Stimulated activated CD4-positive, alpha-beta T cell treated with anti-CD3 and anti-CD28 coated beads, Interleukin-12 subunit alpha, Interleukin-12 subunit beta, amount 100 ng/mL, for 4 hours (primary cell): ENCODE results near the gene PRDM5.
"Not testable (repeated sequence)": the region's sequence is repeated elsewhere in the genome, so short reads cannot be mapped to it uniquely, and the experiment has no call there.

Experiments
- DNase-seq: peaks from one replicate; pipeline ENCODE4 v3.0.0-alpha.2; 2020

The PRDM5 gene

DNA sequence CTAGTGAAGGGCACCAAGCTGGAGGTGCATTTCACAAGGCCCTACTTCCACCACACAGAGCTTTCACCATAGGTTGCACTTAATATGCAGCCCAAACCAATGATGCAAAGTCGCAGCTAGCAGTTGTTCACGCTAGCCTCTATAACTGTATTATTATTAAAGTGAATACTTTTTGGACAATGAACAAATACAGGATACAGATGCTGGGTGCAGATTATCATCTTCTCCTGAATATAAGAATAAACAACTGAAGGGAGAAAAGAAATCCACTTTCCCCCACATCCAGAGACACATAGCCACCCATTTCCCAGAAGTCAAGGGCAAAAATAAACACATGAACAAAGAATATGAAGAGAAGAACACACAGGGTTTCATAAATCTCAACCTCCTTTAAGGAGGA is 107.2 kb downstream of the PRDM5 start:
- no peak for DNase-seq

DNA sequence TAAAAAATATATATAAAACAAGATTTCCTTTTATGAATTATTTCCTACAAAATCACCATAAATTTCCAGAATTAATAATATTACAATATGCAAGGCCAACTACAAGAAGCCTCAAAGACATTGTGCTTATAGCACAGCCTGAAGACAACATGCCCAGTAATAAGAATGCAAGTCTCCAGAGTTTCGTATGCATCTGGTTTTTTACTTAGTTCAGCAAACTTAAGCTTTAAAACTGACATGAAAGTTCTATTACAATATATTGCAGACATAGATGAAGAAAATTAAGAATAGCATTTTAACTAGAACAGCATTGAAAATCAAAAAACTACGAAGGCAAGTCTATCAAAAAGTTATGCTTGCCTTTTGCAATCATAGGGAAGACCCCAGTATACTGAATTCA is 107.6 kb downstream of the PRDM5 start:
- no peak for DNase-seq

DNA sequence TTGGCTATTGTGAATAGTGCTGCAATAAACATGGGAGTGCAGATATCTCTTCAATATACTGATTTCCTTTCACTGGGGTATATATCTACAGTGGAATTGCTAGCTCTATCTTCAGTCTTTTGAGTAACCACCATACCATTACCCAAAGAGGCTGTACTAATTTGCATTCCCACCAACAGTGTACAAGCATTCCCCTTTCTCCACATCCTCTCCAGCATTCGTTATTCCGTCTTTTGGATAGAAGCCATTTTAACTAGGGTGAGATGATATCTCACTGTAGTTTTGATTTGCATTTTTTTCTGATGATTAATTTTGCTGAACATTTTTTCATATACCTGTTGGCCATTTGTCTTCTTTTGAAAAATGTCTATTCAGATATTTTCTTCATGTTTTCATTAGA is 110.3 kb downstream of the PRDM5 start:
- no peak for DNase-seq

DNA sequence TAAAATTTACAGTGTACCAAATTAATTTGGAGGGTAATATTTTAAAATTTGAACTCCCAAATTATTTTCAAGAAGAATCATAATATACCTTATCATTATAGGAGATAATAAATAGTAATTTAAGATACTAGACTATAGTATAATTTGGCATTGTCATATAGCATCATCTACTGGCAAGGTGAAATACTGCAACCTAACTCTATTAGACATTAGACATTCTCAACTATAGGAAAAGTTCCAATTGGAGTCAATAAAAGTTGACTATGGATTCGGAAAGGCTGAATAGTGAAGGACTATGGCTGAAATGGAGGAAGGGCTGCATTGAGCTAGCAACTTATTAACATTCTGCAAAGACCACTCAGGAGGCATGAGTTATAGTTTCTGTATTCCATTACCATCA is 113.0 kb downstream of the PRDM5 start:
- no peak for DNase-seq

DNA sequence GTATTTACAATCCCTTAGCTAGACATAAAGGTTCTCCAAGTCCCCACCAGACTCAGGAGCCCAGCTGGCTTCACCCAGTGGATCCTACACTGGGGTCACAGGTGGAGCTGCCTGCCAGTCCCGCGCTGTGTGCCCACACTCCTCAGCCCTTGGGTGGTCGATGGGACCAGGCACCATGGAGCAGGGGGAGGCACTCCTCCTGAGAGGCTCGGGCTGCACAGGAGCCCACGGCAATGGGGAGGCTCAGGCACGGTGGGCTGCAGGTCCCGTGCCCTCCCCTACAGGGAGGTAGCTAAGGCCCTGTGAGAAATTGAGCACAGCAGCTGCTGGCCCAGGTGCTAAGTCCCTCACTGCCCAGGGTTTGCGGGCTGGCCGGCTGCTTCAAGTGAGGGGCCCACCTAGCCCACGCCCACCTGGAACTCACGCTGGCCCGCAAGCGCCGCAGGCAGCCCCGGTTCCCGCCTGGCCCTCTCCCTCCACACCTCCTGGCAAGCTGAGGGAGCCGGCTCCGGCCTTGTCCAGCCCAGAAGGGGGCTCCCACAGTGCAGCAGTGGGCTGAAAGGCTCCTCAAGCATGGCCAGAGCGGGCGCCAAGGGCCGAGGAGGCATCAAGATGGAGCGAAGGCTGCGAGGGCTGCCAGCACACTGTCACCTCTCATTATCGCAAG is 113.9 kb downstream of the PRDM5 start:
- DNase-seq: no peak

DNA sequence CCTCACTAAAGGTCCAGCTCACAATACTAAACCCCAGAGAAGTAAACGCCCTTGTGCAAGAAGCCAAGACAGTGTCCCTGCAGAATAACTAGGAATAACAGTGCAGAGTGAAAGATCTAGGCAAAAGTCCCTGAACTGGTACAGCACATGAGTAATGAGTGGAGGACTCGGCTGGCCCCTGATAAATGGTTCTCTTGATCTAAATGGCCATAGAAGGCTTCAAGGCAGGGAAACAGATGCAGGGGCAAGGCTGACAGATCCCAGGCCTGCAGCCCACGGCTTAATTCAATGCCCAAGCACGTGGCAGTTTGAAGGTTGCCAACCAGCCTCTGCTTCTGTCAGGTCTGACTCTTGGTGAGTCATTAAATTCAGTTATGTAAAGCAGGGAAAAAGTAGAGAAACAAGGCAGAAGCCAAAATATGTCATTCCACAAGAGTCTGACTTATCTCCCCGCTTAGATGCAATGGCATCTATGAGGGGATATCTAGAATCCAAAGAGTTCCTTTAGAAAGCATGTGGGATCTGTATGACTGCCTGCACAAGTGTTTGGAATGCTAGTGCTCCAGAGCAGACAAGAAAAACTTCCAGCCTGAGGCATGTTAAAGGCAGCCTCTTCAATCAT is 121.3 kb downstream of the PRDM5 start:
- DNase-seq: no peak

DNA sequence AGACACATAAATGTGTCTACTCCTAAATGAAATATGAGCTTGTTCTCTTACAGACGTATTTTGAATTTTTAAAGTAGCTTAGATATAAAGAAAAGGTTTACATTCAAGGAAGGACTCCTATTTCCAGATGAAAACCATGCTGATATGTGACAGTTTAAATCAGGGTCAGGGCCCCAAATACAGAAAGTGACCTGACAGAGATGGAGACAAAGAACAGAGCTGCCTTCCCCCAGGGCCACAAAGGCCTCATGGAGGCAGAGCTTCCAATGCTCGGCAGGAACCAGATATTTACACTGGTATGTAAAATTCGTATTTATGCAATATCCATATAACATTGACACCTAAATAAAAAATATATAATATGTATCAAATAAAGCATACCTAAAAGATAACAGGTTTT is 124.0 kb downstream of the PRDM5 start:
- DNase-seq: no peak

DNA sequence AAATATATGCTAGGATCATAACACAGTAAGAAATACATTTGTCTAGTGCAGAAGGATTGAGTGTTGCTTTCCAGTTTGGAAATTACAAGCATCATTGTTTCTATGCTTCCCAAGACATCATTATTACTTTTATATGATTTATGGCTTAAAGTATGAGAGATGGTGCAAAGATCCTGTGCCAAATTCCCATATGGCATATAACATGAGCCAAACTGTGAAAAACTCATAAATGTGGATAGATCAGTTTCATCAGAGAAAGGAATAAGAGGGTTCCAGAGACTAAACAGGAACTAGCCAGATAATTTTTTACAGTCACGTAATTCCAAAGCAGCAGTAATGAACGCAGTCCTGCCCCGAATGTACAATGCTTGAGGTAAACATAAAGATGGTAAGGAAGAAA is 126.3 kb downstream of the PRDM5 start:
- no peak for DNase-seq

DNA sequence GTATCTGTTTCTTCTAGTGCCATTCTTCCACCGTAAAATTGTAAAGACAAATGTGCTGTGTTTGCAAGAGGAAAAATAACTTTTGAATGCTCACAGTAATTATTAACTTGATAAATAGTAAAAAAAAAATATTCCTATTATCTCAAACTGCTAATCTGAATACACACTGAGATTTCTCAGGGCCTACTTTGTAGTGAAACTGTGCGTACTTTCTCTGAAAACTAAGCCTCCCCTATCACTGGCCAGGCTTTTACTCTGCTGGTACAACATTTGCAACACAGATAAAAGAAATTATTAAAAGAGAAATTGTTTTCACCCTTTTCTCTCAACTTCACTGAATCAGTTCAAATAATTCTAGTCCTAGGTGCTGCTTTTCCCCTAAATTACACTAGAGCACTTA is 137.3 kb downstream of the PRDM5 start:
- DNase-seq: no peak

DNA sequence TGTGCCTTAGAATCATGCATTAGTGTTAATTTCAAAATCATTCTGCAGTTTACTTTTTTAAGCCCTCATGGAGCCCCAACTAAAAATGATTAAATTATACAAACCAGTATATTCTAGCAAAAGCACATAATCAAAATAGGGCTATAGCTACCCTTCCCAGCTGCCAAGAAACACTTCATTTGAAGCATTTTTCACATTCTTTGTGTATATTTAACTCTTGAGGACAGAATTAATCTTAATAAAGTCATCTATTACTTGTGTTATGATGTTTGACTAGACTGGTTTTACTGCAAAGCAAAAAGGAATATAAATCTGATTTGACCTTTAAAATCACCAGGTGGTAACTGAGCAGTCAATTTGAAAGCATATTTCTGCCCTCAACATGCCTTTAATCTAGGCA is 145.1 kb downstream of the PRDM5 start:
- no peak for DNase-seq

DNA sequence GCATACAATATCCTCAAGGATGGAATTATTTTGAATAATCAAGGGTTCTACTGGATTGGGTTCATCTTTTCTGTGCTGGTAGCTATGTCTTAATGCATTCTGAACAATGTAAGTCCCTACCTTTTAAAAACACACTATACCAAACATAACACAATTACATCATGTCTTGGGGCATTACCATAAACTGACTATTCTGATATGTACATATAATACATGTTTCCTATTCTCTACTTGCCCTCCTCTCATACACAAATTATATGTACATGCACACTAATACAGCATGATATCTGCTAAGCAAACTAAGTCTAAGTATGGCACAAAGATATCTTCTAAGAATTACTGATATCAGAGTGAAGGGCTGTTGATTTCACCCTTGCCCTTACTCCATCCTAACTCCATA is 147.1 kb downstream of the PRDM5 start:
- DNase-seq: no peak

DNA sequence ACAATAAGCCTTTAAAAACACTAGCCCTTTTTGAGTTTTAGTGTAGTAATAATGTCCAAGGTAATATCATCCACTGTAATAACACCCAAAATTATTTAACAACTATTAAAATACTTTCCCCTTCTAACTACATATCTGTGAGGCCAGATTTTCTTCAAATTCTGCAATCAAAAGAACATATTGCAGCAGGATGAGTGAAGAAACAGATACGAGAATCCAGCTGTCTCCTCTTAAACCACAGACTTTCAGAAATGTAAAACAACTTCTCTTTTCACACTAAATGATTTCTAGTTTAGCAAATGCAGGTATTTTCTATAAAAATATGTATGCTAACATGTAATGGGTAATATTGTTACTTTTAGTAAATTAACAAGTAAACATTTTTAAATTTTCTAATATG is 148.9 kb downstream of the PRDM5 start:
- no peak for DNase-seq

DNA sequence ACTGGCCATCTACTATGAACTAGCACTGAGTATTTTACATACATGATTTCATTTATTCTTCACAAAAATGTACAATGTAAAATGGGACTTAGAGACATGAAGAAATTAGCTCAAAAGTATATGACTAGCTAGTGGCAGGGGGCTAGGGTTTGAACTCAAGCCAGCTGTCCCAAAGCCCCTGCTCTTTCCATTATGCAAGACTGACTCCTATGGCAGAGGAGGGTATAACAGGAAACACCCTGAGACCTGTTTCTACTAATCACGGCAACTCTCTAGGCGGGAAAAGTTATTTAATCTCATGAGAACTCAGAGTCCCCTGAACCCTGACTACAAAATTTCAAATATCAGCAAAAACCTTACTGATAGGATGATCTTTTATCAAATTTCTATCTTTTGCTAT is 150.6 kb downstream of the PRDM5 start:
- no peak for DNase-seq

DNA sequence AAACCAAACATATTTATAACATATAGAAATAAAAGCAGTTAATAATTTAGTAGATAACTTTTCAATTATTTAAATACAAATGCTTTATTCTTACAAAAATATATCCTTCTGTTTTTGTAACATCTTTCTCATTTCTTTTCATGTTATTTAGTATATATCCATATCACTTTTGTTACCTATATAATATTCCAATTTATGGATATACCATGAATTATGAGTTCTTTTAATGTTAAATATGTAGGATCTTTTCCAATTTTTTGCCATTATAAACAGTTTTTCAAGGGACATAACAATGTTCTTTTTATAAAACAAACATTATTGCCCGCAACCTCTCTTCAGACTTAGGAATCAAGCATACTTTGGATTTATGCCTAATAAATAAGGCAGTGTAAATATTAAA is 151.6 kb downstream of the PRDM5 start:
- no peak for DNase-seq

DNA sequence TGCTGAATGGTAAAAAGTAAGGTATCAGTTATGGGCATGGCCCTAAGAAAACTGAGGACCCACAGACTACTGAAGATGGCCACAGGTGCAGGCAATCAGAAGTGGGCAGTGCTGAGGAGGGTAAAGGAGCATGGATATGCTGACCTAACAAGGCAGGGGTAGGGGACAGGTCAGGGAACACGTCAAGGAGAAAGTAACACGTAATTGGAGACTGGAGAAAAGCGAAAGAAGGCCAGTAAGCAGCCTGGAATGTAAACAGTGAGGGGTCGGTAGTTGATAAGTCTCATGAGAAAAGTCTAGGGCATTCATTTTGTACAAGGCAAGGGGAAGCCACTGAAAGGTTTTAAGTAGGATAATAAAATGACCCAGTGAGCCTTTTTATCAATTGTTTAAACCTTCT is 153.3 kb downstream of the PRDM5 start:
- DNase-seq: no peak

DNA sequence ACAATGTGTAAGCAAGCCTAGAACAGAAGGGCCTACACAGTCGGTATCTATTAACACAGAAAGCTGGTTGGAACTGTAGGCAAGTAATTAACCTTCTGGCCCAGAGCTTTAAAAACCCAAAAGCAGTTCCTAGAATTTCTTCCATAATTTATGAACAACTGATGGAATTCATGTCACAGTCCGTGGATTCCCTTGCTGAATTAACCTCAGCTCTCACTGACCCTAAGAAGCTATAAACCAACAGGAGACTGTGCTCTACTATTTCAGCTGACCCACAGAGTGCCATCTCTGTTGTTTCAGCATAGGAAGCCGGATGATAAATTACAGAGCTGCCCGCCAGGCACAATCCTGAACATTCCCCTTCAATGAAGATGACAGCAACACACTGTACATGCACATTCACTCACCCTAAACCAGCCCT is 157.3 kb downstream of the PRDM5 start:
- no peak for DNase-seq

DNA sequence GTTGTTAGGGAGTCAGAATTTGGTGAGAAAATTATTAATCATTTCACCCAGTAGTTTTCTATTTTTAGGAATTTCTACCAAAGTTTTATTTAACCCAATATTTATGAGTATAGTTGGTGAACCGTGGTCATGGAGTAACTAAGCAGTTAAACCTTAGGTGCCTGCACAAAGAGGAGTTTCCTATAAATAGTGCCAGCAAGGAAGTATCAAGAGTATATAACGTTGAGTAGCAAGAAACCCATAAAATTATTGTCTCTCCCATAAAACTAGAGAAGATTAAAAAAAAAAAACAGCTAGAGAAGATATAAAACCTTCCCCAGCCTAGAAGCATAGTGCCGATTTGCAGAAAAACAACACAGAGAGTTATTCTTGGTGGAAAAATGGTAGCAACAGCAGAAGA is 158.9 kb downstream of the PRDM5 start:
- no peak for DNase-seq

DNA sequence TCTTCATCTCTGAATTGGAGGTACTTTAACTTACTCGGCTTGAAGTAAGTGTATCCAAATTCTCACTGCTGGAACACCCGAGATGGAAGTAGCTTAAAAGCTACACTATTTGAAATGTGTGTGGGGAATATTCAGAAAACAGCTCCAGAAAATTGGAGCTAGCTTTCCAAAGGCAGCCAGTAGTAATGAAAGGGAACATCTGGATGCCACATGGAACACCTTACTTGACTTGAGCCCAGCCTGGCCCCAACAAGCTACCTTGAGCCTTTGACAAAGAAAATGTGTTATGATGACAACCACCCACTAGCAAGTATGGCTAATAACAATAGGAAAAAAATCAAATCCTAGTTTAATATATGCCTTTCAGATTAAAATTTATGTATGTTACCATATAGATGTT is 161.5 kb downstream of the PRDM5 start:
- no peak for DNase-seq

DNA sequence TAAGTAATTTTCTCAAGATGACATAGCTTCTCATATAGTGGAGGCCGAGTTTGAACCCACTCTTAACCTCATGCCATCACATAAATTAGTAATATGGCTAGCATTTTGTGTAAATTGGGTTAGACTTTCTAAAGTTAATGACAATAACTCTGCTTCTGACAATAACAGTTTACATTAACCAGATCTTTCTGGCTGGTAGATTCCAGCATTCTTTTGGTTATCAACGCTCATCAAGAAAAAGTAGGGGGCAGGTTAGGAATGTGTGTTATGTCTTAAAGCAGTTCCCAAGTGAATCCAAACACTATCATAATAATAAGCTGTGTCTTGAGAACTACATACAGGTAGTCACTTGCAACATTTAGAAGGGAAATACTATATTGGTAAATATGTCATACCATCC is 162.5 kb downstream of the PRDM5 start:
- DNase-seq: no peak

DNA sequence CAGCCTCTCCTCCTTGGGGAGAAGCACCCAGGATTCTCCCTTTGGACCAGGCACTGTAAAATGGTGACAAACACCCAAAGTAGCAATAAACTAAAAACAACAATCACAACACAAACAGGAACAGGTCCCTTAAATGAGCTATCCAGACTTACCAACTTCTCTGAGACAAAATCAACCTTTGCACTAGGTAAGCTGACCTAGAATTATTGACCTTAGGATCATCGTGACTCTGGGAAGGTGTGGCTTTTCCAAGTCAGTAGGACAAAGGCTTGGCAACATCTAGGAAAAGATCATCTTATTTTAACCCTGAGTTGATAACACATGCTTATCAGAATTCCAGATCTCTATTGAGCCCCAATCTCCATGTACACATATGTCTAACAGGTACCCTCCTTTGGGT is 166.7 kb downstream of the PRDM5 start:
- no peak for DNase-seq

DNA sequence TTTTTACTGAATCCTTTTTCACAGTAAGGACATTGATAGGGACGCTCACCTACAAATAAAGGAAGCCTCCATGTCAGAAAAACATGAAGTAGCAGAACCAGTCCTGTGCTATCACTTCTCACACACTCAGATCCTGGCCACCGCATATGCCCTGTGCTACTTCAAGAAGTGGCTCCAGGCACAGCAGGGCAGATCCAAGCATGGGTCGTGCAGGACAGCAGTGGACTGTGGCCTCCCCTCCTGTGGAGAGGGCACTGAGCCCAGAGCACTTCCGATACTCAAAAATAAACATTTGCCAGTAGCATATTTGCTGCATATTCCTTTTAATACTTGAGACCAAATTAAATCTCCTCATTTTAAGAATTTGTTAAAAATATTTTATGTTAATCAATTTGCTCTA is 167.9 kb downstream of the PRDM5 start:
- no peak for DNase-seq

DNA sequence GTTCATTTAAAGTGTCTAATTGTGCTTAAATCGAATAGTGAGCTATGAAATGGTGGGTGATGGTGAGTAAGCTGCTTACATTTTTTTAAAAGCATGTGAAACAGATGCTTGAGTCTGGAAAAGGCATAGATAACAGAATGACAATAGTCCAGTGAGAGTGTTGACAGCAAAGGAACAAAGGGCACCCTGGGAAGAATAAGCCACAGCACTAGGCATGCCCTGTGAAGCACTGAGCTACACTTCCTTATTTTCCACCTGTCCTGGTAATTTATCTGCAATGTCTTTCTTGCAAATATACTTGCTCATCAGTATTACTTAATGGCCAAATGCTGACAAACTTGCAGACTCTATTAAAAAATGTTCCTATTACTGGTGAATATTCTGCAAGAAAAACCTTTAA is 168.7 kb downstream of the PRDM5 start:
- DNase-seq: no peak

DNA sequence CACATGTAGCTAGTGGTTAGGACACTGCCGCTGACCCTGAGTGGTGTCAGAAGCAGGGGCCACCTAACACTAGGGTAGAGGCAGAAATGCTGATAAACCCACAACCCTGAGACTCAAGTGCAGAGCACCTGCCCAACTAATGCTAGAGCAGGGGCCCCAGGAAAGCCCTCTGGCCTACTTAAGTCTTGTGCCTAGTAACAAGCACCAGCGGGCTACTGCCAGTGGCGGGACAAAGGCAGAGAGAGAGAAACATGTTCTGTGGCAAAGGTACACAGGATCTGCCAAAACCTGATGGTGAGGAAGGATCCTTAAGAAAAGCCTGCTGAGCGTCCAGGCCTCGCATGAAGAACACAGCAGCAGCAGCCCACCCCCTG is 172.4 kb downstream of the PRDM5 start:
- no peak for DNase-seq

DNA sequence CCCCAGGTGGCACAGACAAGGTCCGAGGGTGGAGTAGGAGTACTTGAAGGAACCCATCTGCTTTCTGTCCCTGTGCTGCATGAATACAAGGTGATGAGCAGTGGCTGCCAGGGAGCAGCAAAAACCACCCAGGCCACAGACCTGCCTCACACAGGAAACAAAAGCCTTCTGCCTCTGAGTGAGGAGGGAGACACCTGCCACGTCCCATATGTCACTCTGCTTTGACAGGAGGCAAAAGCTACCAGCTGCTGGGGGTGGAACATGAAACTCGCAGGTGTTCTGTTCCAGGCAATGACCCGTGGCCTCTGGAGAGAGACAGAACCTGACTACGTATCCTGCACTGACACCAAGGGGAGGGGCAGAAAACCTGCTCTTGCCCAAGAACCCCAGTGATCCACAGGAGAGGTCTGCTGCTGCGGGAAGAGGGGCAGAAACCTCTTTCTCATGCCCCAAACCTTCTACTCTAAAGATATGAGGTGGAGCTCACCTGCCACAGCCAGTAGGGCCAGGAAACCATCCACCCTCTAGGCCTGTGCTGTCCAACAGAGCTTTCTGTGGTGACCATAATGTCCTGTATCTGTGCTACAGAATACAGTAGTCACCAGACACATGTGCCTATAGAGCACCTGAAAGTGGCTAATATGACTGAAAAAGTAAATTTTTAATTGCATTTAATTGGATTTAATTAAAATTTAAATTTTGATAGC is 172.9 kb downstream of the PRDM5 start:
- DNase-seq: no peak

DNA sequence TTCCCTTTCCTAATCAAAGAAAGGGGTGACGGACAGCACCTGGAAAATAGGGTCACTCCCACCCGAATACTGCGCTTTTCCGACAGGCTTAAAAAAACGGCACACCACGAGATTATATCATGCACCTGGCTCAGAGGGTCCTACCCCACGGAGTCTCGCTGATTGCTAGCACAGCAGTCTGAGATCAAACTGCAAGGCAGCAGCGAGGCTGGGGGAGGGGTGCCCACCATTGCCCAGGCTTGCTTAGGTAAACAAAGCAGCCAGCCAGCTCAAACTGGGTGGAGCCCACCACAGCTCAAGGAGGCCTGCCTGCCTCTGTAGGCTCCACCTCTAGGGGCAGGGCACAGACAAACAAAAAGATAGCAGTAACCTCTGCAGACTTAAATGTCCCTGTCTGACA is 180.9 kb downstream of the PRDM5 start:
- DNase-seq: not testable (repeated sequence)
